Measurements from ENCODE around the gene ELFN2.
"Not testable (repeated sequence)": the region's sequence is repeated elsewhere in the genome, so short reads cannot be mapped to it uniquely, and the experiment has no call there.

Gene ELFN2, protein sequence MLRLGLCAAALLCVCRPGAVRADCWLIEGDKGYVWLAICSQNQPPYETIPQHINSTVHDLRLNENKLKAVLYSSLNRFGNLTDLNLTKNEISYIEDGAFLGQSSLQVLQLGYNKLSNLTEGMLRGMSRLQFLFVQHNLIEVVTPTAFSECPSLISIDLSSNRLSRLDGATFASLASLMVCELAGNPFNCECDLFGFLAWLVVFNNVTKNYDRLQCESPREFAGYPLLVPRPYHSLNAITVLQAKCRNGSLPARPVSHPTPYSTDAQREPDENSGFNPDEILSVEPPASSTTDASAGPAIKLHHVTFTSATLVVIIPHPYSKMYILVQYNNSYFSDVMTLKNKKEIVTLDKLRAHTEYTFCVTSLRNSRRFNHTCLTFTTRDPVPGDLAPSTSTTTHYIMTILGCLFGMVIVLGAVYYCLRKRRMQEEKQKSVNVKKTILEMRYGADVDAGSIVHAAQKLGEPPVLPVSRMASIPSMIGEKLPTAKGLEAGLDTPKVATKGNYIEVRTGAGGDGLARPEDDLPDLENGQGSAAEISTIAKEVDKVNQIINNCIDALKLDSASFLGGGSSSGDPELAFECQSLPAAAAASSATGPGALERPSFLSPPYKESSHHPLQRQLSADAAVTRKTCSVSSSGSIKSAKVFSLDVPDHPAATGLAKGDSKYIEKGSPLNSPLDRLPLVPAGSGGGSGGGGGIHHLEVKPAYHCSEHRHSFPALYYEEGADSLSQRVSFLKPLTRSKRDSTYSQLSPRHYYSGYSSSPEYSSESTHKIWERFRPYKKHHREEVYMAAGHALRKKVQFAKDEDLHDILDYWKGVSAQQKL

DNA sequence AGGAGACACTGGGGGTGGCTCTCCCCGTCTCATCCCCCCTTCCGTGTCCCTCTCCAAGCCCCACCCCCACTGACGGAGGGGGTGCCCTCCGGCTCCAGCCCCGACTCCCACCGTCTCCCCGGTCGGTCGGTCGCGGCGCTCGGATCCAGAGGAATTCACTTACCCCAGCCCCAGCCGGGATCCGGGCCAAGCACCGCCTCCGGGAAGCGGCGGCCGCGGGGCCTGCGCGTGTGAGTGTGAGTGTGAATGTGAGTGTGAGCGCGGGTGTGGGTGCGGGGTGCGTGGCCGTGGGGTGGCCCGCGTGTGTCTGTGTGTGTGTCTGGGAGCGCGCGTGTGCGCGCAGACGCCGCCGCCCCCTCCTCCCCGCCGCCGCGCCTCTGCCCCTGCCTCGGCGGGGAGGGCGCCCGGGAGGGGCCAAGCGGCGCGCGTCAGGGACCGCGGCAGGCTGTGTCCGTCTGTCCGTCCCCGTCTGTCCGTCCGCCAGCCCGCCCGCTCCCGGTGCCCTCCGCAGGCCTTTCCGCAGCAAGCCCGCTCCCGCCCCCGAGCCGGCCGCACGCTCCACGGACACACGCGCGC, at the start of gene ELFN2:
Gene ELFN2, minus strand, starts transcription at position 345 of the 576 bp plus-strand sequence. CDS start 51,945 bp downstream, outside the sequence.
- DNase-seq, result no peak

DNA sequence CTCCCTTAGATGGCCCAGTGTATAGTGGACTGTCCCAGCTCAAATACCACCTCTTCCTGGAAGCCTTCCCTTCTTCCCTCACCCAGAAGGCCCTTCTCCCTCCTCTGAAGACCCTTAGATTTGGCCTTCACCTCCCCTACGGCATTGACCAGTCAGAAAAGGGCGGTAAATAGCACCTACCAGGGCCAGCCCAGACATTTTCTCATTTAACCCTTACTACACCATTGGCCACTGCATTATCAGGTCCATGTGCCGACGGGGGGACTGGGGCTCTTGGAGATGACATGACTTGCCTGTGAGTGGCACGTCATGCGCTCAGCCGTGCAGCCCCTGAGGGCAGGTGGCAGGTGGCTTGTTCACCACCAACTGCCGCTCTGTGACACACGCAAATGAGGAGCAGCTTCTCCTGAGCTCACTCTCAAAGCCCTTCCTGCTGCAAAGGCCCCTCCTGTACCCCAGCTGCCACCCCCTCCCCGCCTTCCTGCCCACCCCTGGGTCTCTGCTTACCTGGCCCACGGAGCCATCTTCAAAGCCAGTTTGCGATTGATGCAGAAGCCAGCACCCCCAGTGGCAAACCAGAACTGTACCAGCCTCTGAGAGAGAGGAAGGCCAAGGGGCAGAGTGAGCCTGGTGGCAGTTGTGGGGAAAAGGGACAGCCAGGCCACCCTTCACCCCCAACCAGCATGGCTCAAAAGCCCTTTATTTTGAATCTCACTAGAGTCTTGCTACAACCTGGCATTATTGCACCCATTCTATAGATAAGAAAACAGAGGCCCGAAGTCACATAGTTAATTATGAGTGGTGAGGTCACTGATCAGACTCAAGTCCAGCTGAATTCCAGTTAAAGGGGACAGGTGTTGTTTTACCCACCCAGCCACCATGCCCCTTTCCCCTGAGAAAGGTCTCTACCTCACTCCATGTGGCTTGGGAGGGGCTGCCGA, 49.4 kb upstream of the ELFN2 start:
- no peak for DNase-seq

DNA sequence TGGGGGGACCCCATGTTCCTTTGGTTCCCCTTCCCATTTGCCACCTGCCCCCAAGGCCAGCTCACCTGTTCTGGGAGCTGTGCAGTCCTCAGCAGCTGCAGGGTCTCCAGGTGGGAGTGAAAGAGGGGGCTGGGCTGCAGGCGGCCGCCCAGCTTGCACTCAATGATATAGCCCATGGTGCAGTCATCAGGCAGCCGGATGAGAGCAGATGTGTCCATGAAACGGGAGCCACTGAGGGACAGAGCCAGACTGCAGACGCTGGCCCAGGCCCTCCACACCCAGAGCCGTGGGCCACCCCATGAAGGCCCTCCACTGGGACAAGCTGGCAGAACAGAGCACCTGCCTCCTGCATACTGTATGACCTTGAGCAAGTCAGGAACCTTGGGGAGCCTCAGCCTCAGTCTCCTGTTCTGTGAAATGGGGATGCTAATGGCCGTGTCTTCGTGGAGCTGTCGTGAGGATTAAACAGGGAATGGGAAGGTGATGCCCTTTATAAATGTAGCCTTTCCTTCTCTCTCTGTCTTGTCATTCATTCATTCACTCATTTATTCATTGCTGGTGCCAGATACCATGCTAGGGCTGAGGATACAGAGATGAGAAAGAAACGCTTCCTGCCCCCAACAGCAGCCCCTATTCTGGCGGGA, 47.3 kb upstream of the ELFN2 start:
- DNase-seq, result no peak

DNA sequence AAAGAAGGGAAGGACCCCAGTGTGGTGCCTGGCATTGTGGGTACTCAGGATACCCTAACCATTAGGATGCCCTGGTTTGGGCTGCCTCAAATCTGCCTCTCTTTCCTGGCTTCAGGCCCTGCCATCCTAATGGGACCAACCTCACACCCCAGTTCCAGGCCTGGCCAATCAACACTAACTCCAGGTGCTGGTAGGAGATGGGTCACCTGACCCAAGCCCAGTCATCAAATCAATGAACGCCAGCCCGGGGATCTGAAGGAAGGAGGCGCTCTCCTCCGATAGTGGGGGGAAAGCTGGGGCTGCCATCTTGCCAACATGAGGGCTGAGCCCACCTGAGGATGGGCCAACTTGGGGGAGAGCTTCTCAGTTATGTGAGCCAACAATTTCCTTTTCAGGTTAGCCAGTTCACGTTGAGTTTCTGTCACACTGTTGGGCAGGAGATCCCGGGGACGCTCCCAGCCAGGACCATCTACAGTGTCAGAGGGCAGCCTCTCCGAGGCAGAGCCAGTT, 46.2 kb upstream of the ELFN2 start:
- DNase-seq, result no peak

DNA sequence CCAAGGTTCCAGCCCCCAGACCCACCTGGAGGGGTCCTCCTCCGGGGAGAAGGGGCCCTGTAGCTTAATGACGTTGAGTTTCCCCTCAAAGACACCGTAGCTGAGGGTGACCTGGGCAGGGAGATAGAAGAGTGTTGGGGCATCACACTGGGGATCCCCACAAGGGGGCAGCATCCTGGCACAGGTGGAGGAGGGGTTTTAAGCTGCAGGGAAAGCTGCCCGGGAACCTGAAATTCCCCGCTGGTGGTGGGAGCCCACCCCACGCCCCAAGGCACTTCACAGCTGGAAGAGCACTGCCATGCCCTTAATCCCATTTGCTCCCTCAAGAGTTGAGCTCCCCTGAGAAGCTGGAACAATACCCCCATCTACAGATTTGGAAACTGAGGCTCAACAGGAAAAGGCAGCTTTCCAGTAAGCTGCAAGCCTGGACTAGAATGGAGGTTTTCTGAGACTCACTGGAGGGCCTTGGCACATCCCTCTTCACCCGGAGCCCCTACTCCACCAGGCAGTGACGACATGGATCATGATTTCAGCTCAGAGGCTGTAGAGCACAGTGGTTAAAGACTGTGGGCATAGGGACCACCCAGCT, 45.2 kb upstream of the ELFN2 start:
- peak; percentile 35 for DNase-seq

DNA sequence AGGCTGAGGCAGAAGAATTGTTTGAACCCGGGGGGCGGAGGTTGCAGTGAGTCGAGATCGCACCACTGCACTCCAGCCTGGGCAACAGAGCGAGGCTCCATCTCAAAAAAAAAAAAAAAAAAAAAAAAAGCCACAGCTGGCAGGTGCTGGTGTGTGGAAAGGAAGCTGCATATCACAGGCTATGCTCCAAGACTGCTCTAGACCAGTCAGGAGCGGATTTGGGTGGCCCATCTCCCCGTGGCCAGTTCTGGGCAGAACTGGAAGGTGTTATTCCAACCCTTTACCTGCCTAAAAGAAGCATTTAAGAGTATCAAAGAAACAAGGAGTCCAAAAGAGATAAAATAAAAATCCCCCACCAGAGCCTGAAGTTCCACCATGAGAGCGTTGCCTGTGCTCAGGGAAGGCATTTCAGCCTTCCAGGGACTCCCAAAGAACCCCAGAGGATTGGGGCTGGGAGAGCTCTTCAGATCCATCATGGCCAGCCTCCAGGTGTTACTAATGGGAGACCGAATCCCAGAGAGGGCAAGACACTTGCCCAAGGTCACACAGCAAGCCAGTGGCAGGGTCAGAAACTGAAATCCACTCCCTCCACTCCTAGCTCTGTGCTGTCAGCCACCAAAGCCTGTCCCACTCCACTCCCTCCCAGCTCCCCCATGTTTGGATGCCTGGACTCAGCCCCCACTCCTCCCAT, 44.6 kb upstream of the ELFN2 start:
- no peak for DNase-seq

DNA sequence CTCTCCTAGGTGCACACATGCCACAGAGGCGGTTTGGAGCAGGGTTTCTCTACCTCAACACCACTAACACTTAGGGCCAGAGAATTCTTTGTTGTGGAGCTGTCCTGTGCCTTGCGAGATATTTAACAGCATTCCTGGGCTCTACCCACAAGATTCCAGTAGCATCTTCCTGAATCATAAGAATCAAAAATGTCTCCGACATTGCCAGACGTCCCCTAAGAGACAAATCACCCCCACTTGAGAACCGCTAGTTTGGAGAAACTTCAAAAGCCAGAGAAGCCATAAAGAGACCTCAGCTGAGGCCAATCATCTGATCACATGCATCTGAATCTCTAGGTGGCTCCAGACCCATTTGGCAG, 42.8 kb upstream of the ELFN2 start:
- no peak for DNase-seq

DNA sequence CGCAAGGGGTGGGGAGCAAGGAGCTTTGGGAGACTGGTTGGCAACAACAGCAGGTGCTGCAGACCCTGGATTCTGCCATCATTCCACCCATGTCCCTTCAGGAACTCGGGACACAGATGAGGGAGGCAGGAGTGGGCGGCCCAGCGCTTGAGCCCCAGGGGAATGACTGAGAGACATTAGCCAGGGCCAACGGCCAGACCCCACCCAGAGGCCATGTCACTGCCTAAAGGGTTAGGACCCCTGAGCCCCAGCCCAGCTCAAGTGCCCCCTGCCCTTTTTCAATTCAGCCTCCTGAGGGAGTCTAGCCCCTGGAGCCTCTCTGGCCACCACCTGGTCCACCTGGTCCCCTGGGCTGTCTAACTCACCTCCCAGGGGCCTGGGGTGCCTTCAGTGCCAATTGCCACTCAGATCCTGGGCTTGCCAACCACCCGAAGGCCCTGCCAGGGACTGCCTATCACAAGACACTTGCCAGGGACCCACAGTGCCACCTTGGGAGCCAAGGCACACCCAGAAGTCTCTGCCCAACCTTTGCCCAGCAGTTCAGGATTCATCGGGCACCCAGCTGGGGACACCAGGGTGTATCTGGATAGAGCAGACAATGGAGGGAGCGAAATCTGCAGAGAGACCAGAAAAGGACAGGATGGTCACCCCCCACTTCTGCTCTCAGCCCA, 42.3 kb upstream of the ELFN2 start:
- DNase-seq, result no peak

DNA sequence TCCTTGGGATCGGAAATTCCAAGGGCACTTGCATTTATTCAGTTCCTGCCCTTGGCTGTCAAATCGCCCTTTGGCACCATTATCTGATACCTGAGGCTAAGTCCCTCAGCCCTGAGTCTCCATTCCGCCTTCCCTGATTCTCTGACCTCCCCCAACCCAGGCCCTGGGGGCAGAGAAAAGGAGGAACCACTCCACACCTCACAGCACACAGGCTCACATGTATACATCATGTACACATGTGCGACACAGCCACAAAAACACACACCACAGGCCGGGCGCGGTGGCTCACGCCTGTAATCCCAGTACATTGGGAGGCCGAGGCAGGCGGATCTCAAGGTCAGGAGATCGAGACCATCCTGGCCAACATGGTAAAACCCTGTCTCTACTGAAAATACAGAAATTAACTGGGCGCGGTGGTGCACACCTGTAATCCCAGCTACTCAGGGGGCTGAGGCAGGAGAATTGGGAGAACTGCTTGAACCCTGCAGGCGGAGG, 41.0 kb upstream of the ELFN2 start:
- not testable (repeated sequence) for DNase-seq

DNA sequence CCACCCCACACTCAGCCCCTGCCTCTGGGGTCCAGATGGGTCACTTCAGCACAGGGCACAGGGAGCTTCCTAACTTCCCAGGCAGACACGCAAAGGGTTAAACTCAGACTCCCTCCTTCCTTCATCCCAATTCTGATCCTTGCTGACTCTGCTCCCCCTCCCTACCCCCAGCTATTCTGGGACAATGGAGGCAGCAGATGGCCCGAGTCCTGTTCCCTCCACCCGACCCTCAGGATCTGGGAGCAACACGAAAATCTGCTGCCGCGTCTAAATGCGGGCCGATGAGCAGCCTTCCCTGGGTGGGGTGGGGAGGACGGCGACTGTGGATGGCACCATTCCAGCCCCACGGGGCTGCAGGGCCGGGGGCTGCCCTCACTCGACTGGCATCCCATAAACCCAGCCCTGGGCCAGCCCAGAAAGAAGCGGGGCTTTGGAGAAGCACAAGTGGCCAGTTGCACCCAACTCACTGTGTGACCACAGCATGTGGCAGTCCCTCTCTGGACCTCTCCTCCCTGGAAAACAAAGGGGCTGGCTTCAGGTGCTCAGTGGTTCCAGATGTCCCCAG, 40.2 kb upstream of the ELFN2 start:
- peak; percentile 74 for DNase-seq

DNA sequence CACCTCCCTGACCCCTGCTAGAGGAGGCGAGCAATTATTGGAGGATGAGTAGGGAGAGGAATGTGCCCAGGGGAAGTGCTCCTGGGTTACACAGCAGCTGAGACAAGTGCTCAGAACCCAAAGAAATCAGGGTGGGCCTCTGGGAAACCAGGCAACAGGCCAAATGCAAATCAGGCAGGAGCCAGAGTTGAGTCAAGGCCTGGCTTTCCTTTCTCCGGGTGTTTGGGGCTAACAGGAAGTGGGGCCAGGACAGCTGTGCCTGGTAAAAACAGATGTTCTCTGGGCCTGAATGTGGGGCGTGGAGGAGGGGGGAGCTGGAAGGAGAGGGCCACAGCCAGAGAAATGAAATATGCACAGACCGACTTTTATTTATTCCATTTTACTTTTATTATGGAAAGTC, 36.9 kb upstream of the ELFN2 start:
- peak; percentile 63 for DNase-seq

DNA sequence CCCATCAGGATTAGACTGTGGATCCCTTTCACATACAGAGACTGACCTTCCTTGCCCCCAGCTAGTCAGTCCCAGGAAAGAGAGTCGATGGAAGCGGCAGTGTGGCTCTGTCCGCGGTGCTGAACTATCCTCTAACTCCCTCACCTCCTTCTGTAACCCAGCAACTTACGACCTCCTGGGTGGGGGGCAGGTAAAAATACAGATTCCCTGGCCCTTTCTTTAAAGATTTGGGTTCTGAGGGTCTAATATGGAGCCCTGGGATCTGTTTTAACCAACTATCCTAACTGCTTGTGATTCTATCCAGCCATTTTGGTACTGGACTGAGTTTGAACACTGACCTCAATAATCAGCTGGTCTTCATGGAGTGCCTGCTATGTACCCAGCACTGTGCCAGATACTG, 35.7 kb upstream of the ELFN2 start:
- peak; percentile 59 for DNase-seq

DNA sequence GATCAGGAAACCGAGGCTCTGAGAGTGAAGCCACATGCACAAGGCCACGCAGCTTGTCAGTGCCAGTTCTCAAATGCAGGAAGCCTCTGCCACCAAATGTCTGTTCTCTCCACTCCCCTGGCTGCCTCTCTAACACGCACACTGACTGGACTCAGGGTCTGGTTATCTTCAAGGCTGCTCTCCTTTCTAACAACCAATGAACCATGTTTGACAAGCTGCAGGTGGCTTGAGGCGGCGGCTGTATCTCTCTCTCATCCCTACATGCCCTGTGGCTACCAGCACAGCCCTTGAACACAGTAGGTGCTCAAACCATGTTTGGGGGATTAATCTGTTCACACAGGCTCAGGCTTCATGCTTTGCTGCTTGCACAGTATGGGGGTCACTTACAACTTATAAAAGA, 35.2 kb upstream of the ELFN2 start:
- DNase-seq, result no peak

DNA sequence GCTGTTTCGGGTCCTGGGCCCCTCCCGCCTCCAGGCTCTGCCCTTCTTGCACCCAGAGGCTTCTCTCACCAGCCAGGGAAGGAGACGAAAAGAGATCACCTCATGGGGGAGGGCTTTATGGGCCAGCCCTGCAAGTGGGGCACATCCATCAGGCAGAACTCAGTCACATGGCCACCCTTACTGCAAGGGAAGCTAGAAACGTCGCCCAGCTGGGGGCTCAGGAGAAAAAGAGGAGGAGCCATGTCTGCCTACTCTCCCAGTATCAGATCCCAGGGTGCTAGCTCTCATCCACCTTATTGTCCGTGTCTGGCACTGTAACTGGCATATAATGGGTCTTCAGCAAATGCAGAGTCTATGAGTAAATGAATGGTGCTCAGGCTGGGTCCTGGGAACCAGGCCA, 34.7 kb upstream of the ELFN2 start:
- peak; percentile 68 for DNase-seq

DNA sequence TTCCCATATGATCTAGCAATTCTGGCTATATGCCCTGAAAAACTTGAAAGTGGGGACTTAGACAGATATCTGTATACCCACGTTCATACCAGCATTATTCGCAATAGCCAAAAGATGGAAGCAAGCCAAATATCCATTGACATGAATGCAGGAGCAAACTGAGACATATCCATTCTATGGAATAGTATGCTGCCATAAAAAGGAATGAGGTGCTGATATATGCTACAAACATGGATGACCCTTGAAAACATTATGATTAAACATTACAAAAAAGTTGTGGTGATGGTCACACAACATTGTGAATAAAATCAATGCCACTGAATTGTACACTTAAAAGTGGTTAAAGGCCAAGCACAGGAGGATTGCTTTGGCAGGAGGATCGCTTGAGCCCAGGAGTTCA, 33.4 kb upstream of the ELFN2 start:
- DNase-seq, result no peak

DNA sequence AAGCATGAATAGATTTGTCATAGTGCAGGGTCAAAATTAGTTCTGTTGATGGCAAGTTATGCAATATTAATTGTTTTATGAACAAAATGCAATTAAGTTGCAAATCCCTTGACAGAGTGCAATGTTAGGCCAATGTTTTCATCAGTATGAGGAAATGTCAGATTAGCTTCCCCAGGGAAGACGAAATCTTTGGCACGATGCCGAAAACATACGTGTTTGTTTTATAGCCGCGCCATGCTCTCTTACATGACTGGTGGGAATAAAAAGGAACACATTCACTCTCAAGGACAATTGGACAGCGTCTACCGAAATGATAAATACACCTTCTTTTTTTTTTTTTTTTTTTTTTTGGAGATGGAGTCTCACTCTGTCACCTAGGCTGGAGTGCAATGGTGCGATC, 31.9 kb upstream of the ELFN2 start:
- no peak for DNase-seq

DNA sequence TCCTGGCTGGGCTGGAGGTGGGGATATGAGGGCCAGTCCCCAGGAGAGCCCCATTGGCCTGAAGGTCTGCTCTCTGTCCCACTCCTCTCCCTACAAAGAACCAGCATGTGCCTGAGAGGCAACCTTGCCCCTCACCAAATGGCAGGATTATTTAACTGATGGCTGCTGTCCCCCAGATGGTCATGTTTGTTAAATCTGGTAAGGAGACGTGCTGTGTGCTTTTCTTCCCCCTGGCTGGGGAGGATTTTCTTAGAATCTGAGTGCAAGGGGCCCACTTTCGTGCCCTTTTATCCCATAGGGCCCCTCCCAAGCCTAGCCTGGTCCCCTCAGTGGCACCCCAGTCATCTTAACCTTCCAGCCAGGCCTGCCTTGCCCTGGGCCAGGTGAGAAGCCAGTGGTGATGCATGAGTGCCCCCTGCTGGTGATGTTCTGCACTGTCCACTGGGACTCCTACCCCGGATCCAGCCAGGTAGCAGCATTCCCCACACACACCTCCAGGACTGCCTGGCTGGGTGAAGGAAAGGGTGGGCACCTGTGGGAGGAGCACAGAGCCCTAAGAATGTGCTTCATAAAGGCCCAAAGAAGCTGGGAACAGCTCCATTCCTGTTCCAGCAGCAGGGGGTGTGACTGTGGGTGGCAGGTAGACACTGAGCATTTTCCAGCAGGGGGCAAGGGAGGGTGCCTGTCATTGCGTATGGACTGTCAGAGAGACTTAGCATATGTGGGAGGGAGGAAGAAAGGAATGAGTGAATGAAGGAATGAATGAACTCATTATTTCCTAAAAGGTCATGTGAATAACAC, 30.0 kb upstream of the ELFN2 start:
- peak; percentile 39 for DNase-seq

DNA sequence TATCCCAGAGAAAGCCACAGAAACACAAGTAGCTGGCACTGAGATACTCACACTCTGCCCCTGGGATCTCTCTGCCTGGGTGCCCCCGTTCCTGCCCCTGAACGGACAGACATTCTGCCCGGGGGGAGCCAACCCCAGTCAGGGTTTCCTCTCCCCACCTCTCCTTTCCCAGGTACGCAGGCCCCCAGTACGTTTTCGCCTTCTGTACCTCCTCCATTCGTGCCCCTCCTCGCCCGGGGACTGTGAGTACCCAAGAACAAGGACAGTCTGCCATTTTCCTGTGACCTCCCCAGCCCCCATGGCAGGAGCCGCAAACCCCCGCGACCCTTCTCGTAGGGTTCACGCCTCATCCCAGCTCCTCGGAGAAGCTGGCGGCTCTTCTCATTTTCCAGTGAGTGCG, 29.1 kb upstream of the ELFN2 start:
- no peak for DNase-seq

DNA sequence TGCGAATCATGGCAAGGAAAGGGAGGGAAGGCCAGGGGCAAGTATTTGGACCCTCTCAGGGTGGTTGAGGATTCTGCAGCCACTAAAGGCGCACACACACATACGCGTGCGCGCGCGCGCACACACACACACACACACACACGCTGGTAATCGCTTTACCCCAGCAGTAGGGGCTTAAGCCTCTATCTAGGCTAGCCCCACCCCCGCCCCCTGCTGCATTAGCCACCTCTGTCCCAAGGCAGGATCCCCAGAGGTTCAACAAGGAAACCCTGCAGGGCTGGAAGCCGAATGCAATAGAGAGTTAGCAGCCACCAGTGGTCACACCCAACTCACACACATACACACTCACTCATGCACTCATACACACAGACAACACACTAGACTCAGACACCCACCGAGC, 28.6 kb upstream of the ELFN2 start:
- no peak for DNase-seq
